GM21360 (cell line): ENCODE results near the gene SNAPC2.
A peak's percentile ranks its signal among the peaks of the same experiment; 100 is the strongest.

ENCODE experiments used
- ATAC-seq: cut with Tn5 transposase; IDR thresholded peaks from one replicate; pipeline ENCODE4 v1.9.1; 2021; ENCODE audit warnings: mild to moderate bottlenecking, moderate library complexity; ENCODE audit not compliant: unreplicated experiment

The SNAPC2 gene

DNA sequence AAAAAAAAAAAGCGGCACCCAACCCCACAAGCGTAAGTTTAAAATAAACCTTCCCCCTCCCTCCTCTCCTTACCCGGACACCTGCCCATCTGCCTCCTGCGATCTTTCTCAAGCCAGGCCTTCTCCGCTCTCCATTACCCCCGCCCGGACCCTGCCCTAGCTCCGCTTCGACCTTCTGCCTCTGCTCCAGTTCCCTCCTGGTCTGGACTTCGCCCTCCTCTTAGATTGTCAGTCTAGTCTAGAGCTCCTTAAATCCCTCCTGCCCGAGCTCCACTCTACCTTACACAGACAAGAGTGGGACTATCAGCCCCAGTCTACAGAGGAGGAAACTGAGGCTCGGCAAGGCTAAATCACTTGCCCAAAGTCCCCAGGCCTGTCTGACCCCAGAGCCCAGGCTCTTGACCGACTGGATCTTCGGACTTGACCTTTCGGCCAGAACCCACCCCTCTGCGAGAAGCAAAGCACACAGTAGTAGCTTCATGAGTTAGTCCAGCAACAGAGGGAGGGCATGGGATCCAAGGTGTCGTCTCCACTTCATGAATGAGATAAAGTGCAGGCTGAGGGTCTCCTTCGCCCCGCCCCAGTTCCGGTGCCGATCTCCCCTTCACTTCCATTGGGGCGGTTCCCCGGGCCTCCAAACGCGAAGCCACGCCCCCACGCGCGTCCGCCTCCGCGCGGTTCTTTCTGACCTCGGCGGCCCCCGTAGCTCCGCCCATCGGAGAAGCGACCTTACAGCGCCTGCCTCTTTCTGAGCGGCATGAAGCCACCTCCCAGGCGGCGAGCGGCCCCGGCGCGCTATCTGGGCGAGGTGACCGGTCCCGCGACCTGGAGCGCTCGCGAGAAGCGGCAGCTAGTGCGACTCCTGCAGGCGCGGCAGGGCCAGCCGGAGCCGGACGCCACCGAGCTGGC lies at the start of gene SNAPC2:
Gene SNAPC2 (plus strand): TSS at position 729 of the 909 bp plus-strand sequence. CDS start 29 bp downstream, at position 758.
- ATAC-seq: peak; percentile 43

DNA sequence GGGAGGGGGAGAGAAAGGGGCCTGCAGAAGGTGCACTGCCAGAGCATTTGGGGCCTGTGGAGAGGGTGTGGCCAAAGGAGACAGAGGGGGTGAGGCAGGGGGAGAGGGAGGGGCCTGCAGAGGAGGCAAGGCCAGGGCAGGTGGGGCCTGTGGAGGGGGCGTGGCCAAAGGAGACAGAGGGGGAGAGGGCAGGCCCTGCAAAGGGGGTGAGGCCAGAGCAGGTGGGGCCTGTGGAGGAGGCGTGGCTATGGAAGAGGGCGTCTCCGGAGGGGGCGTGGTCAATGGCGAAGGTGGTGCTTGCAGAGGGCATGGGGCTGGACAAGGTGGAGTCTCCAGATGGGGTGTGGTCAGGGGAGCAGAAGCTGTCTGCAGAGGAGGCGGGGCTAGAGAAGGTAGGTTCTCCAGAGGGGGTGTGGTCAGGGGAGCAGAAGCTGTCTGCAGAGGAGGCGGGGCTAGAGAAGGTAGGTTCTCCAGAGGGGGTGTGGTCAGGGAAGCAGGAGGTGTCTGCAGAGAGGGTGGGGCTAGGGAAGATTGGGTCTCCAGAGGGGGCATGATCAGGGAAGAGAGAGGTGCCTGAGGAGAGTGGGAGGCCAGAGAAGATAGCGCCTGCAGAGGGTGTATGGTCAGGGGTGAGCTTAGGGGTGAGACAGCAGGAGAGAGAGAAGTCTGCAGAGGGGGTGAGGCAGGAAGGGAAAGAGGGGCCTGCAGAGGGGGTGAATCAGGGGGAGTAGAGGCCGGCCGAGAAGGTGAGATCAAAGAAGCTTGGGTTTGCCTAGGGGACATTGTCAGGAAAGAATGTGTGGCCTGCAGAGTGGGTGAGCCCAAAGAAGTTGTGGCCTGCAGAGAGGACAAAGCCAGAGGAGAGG lies 49.3 kb upstream of the SNAPC2 start:
- ATAC-seq: no peak

DNA sequence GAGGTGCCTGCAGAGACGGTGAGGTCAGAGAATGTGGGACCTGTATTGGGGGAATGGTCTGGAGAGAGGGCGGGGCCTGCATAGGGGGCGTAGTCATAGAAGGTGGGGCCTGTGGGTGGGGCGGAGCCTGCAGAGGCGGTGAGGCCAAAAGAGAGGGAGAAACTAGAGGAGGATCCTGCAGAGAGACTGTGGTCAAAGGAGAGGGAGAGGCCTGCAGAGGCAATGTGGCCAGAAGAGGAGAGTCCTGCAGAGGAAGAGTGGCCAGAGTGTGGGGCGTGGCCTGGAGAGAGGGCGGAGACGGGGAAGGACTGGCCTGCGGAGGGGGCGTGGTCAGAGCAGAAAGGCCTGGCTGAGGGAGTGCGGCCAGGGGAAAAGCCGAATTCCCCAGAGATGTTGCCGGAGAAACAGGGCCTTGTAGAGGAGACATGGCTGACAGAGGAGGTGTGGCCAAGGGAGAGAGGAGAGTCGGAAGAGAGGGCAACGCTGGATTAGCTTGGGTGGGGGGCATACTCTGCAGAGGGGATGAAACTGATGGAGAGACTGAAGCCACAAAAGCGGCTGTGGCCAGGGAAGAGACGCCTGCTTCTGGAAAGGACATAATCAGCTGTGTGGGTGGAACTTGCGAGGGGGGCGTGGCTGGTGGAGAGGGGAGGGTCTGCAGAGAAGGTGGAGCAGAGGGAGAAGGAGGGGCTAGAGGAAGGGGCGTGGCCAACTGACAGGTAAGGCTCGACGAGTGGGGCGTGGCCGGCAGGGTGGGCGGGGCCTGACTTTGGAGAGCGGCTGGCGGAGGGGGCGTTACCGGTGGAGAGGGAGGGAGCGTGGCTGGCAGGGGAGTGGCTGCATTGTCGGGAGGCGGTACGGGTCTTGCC lies 48.5 kb upstream of the SNAPC2 start:
- no peak for ATAC-seq

- ATAC-seq: no peak
These were observed 47.6 kb upstream of the SNAPC2 start for GRCh38 chr19:7872306-7873204.

DNA sequence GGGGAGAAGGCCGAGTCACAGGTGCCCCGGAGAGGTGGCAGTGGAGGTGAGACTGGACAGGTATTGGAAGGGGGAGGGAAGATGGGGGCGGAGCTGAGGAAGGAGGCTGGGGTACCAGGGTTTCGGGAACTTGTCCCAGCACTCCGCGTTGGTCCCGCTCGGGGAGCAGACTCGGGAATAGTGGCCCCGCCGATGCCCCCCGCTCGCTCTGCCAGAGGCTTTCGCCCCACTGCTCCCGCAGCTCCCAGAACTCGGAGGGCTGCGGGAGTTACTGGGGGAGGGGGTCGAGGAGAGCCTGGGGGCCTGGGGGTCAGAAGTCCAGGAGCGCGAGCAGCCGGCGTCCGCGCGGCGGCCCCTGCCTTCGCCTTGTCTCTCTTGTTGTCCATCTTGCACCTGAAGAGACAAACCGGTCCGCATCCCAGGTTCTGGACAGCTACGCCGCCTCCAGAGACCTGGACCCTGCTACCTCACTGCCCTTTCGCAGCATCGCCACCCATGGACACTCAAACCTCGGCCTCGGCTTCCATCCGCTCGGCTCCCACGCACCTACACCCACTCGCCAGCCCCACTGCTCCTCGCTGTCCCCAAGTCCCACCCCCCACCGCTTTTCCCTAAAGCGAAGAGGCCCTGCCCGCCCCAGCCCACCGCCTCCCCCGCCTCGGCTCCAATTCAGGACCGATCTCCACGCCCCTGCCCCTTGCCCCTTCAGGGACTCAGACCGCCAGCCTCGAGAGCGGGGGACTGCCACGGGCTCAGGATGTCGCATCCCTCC lies 46.6 kb upstream of the SNAPC2 start:
- no peak for ATAC-seq

- ATAC-seq: no peak
These were observed 45.9 kb upstream of the SNAPC2 start, which contains the start of gene PRR36 for GRCh38 chr19:7874076-7874896. Gene PRR36, minus strand, starts transcription at chr19:7874390. Its CDS starts 701 bp downstream, at chr19:7873689.

- no peak for ATAC-seq
These were observed 45.3 kb upstream of the SNAPC2 start for GRCh38 chr19:7874897-7875273.

DNA sequence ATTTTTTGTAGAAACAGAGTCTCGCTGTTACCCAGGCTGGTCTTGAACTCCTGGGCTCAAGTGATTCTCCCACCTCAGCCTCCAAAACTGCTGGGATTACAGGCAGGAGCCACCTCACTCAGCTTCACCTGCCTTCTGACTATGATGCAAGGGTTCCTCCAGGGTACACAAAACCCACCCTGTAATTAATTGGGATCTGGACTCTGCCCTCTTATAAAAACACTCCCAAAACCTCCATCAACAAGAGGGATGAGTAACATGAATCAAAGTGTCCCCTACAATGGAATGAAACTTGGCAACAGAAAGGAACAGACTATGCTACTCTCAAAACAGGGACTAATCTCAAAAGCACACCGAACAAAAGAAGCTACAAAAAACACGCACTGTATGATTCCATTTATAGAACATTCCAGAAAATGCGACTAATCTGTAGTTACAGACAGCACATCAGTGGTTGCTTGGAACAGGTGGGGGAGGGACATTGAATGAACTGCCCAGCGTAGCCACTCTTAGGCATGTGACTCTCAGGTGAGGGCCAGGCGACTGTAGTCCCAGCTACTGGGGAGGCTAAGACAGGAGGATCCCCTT lies 42.8 kb upstream of the SNAPC2 start:
- no peak for ATAC-seq

GRCh38 chr19:7879111-7879807 lies 40.9 kb upstream of the SNAPC2 start:
- ATAC-seq: no peak

GRCh38 chr19:7879836-7880235 lies 40.3 kb upstream of the SNAPC2 start:
- ATAC-seq: no peak

- no peak for ATAC-seq
These were observed 38.2 kb upstream of the SNAPC2 start for GRCh38 chr19:7881910-7882309.

DNA sequence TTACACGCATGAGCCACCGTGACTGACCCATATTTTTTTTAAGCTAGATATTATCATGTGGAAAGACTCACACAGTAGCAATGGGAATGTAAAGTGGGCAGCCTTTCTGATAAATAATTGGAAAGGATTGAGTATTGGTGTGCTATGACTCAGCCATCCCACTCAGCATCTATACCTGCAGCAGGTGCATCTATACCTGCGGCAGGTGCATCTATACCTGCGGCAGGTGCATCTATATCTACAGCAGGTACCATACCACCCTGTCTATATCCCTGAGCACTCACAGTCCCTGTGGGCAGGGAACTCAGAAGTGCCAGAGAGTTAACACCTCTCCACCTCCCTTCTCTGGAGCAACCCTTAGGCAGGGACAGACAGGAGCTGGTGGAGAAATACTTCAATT lies 37.0 kb upstream of the SNAPC2 start:
- no peak for ATAC-seq

GRCh38 chr19:7883796-7884570 lies 36.2 kb upstream of the SNAPC2 start:
- ATAC-seq: no peak

DNA sequence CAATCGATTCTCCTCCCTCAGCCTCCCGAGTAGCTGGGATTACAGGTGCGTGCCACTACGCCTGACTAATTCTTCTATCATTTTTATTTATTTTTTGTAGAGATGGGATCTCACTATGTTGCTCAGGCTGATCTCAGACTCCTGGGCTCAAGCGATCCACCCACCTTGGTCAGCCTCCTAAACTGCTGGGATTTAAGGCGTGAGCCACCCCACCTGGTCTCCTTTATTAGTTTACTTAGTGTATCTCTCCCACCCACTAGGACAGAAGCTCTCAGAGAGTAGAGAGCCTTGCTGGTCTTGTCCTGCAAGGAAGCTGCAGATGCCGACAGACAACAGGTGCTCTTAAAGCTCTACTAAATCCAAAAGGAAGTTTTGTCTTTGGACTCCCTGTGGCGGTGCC lies 34.3 kb upstream of the SNAPC2 start:
- ATAC-seq: no peak

DNA sequence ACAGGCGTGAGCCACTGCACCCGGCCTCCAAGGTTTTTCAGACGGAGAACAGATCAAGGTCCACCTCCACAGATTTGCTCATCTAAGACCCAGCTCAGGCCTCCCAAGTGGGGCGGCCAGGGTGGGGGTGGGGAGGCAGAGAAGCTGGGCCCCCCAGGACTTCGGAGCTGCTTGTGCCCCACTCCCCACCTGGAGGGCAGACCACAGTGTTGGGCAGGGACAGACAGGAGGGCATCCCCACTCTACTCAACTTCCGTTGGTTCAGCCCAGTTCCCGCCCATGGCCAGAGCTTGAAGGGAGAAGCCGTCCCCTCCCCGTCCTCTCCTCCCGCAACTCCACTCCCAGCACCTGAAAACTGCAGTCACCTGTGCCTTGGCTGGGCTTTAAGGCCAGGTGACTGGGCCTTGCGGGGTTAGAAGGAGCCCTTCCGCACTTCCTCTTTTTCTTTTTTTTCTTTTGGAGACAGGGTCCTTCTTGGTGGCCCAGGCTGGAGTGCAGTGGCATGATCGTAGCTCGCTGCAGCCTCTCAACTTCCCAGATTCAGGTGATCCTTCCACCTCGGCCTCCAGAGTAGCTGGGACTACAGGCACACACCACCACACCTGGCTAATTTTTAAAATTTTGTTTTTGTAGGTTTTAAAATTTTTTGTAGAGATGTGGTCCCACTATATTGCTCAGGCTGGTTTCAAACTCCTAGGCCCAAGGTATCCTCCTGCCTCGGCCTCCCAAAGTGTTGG lies 32.6 kb upstream of the SNAPC2 start:
- no peak for ATAC-seq
